A204.1 (cell line): Measurements from ENCODE around the gene SYNE3.

Source experiments
- FAIRE-seq: peaks from 2 replicates; lab custom pipeline; 2012; peaks lifted over from hg19 to GRCh38; lab: Jason Lieb, UNC

The SYNE3 gene

GRCh38 chr14:95516554-95517181, at the start of gene SYNE3:
Gene SYNE3 (minus strand): TSS chr14:95516650. CDS start chr14:95475821, 40,829 bp downstream.
- FAIRE-seq: no peak

GRCh38 chr14:95564060-95564459, 47.6 kb upstream of the SYNE3 start:
- FAIRE-seq: no peak

- FAIRE-seq: no peak
These were observed 46.6 kb upstream of the SYNE3 start for GRCh38 chr14:95562892-95563685.

- FAIRE-seq: peak; percentile 57
These were observed 44.6 kb upstream of the SYNE3 start for GRCh38 chr14:95561001-95561412.

GRCh38 chr14:95559203-95559602, 42.8 kb upstream of the SYNE3 start:
- no peak for FAIRE-seq

GRCh38 chr14:95557832-95558231, 41.4 kb upstream of the SYNE3 start:
- no peak for FAIRE-seq

- FAIRE-seq: no peak
These were observed 40.8 kb upstream of the SYNE3 start for GRCh38 chr14:95557291-95557690.

- FAIRE-seq: no peak
These were observed 38.6 kb upstream of the SYNE3 start for GRCh38 chr14:95555053-95555452.

- FAIRE-seq: no peak
These were observed 36.7 kb upstream of the SYNE3 start for GRCh38 chr14:95553141-95553540.

GRCh38 chr14:95551435-95551834, 35.0 kb upstream of the SYNE3 start:
- FAIRE-seq: peak; percentile 29

- FAIRE-seq: no peak
These were observed 33.5 kb upstream of the SYNE3 start for GRCh38 chr14:95549656-95550585.

- FAIRE-seq: no peak
These were observed 32.0 kb upstream of the SYNE3 start for GRCh38 chr14:95548328-95548929.

GRCh38 chr14:95547626-95548327, 31.3 kb upstream of the SYNE3 start:
- FAIRE-seq: no peak

GRCh38 chr14:95547272-95547625, 30.8 kb upstream of the SYNE3 start:
- FAIRE-seq: no peak

GRCh38 chr14:95545515-95546168, 29.2 kb upstream of the SYNE3 start:
- peak; percentile 35 for FAIRE-seq

- FAIRE-seq: no peak
These were observed 28.1 kb upstream of the SYNE3 start for GRCh38 chr14:95544588-95544987.

GRCh38 chr14:95543021-95543420, 26.6 kb upstream of the SYNE3 start:
- no peak for FAIRE-seq

- FAIRE-seq: peak; percentile 41
These were observed 25.8 kb upstream of the SYNE3 start for GRCh38 chr14:95541932-95542930.

GRCh38 chr14:95541346-95541745, 24.9 kb upstream of the SYNE3 start:
- FAIRE-seq: no peak
